B cell (primary cell): ENCODE data around the gene MACROH2A1. TPM values are rescaled to one million over a fixed set of nuclear protein-coding genes. Genes with fewer than 3 reads are reported as not detected.

Experiments used
- ATAC-seq: fragments of 200-7000 bp; cut with Tn5 transposase; one replicate; pipeline ENCODE4 v1.10.0; 2021; ENCODE audit warnings: low read depth, mild to moderate bottlenecking, moderate number of reproducible peaks, moderate library complexity
- CTCF ChIA-PET: fragments of 350-600 bp; sonication (Branson Sonifier 250); formaldehyde crosslinking; loops from one replicate; lab custom pipeline; 2021; ENCODE audit warnings: antibody characterized with exemption, inconsistent platforms; lab: Charles Lee
- POLR2A ChIA-PET: fragments of 350-600 bp; sonication (Branson Sonifier 250); formaldehyde crosslinking; loops from one replicate; lab custom pipeline; 2021; ENCODE audit warnings: antibody characterized with exemption; lab: Charles Lee
- DNase-seq: peaks from one replicate; pipeline ENCODE4 v3.0.0; 2013
- H2AFZ ChIP-seq: 2 replicates; pipeline ENCODE4 v1.6.1; 2012; ENCODE audit warnings: mild to moderate bottlenecking, low read depth, low read length; ENCODE audit not compliant: insufficient read depth, poor library complexity, severe bottlenecking
- H3K27ac ChIP-seq, 2 donors: 1 replicate in 1 of 2; 2 replicates in 1 of 2; pipeline ENCODE4 v1.5.1; 2012 to 2013; ENCODE audit warnings: low read length in 2 of 2, mild to moderate bottlenecking in 2 of 2, moderate library complexity in 1 of 2
- H3K27me3 ChIP-seq, 4 experiments: fragments of 200-600 bp in 1 of 4; sonication (generic) in 1 of 4; replicated peaks in 1 of 4; 1 replicate in 2 of 4; 2 replicates in 2 of 4; pipeline versions ENCODE4 v1.6.1 to v1.7.0; 2013 to 2016; ENCODE audit warnings: low read length in 3 of 4, mild to moderate bottlenecking in 2 of 4, mixed read lengths in 1 of 4, moderate library complexity in 1 of 4; ENCODE audit not compliant: insufficient read depth in 4 of 4, control insufficient read depth in 3 of 4; ENCODE audit errors: control extremely low read depth in 1 of 4
- H3K36me3 ChIP-seq, 2 experiments: replicated peaks in 1 of 2; 1 replicate in 1 of 2; 2 replicates in 1 of 2; pipeline versions ENCODE4 v1.6.1 to v1.7.1; 2013; ENCODE audit warnings: low read length in 1 of 2; ENCODE audit not compliant: insufficient read depth in 2 of 2, control insufficient read depth in 1 of 2; ENCODE audit errors: control extremely low read depth in 1 of 2, extremely low read depth in 1 of 2
- H3K4me1 ChIP-seq, 2 donors: fragments of 200-600 bp in 1 of 2; sonication (generic) in 1 of 2; 1 replicate in 1 of 2; 2 replicates in 1 of 2; pipeline versions ENCODE4 v1.5.1 to v1.6.1; 2013 to 2017; ENCODE audit warnings: low read length in 2 of 2; ENCODE audit not compliant: control insufficient read depth in 2 of 2, insufficient read depth in 2 of 2
- H3K4me2 ChIP-seq: replicated peaks from 2 replicates; pipeline ENCODE3; 2012; ENCODE audit warnings: mild to moderate bottlenecking, low read depth, low read length; ENCODE audit not compliant: poor library complexity, severe bottlenecking
- H3K4me3 ChIP-seq, 5 experiments: fragments of 200-600 bp in 1 of 5; sonication (generic) in 1 of 5; 1 replicate in 3 of 5; 2 replicates in 2 of 5; pipeline versions ENCODE4 v1.5.1 to v1.7.0; 2011 to 2016; ENCODE audit warnings: low read length in 4 of 5, mild to moderate bottlenecking in 4 of 5, low read depth in 2 of 5, control low read depth in 1 of 5, moderate library complexity in 1 of 5; ENCODE audit not compliant: insufficient read depth in 1 of 5; ENCODE audit errors: control extremely low read depth in 1 of 5, extremely low read depth in 1 of 5
- H3K79me2 ChIP-seq: fragments of 200-600 bp; sonication (generic); one replicate; pipeline ENCODE4 v1.6.0; 2016; ENCODE audit warnings: low read length; ENCODE audit not compliant: control insufficient read depth, insufficient read depth
- H3K9ac ChIP-seq: fragments of 200-600 bp; sonication (generic); 2 replicates; pipeline ENCODE4 v1.6.1; 2017; ENCODE audit warnings: mild to moderate bottlenecking, low read length, moderate library complexity
- H3K9me3 ChIP-seq, 3 donors: one replicate each; pipeline versions ENCODE4 v1.6.1 to v1.7.1; 2013; ENCODE audit warnings: low read length in 2 of 3; ENCODE audit not compliant: control insufficient read depth in 2 of 3, insufficient read depth in 1 of 3; ENCODE audit errors: control extremely low read depth in 1 of 3
- H4K20me1 ChIP-seq: 2 replicates; pipeline ENCODE4 v1.6.0; 2012; ENCODE audit warnings: mild to moderate bottlenecking, low read length; ENCODE audit not compliant: insufficient read depth, control insufficient read depth, poor library complexity, severe bottlenecking
- H3K27ac Mint-ChIP-seq: one replicate; pipeline ENCODE4 v1.8.0; 2021; ENCODE audit warnings: mixed read lengths
- H3K27me3 Mint-ChIP-seq: one replicate; pipeline ENCODE4 v1.8.0; 2021; ENCODE audit warnings: mixed read lengths
- H3K4me1 Mint-ChIP-seq: one replicate; pipeline ENCODE4 v1.8.0; 2021; ENCODE audit warnings: mixed read lengths
- H3K4me3 Mint-ChIP-seq: one replicate; pipeline ENCODE4 v1.8.0; 2021; ENCODE audit warnings: mixed read lengths
- H3K9me3 Mint-ChIP-seq: one replicate; pipeline ENCODE4 v1.8.0; 2022; ENCODE audit warnings: mixed read lengths; ENCODE audit not compliant: insufficient read depth
- CTCF ChIP-seq: fragments of 200-600 bp; IDR thresholded peaks from one replicate; pipeline ENCODE4 v1.8.0; 2022; ENCODE audit warnings: antibody characterized with exemption, mild to moderate bottlenecking
- EZH2 ChIP-seq: IDR thresholded peaks from 2 replicates; pipeline ENCODE4 v1.6.1; 2012; ENCODE audit warnings: borderline replicate concordance, low read depth, mild to moderate bottlenecking, moderate library complexity, low read length; ENCODE audit not compliant: insufficient read depth, poor library complexity, severe bottlenecking
- WGBS: methylation state at CpG from one replicate; pipeline ENCODE4 v1.1.5; 2013; ENCODE audit warnings: missing lambda C conversion rate; ENCODE audit not compliant: insufficient coverage; 5-methylcytosine and 5-hydroxymethylcytosine counted together
- intact Hi-C: fragments of 100-400 bp; cut with micrococcal nuclease; formaldehyde crosslinking; loops from one replicate; pipeline ENCODE4 v1.10.0; 2022
- polyA plus RNA-seq: library from polyadenylated mRNA; depleted of rRNA; stranded (reverse); fragments of >200 nt; gene quantifications from 2 replicates; pipeline ENCODE4 v1.2.3, GENCODE V29; 2012
- total RNA-seq, 2 donors: library from RNA; stranded (reverse); fragments of 120-200 nt in 1 of 2; gene quantifications; 1 replicate in 1 of 2; 2 replicates in 1 of 2; pipeline versions ENCODE4 v1.2.3 to v1.2.4, GENCODE V29; 2013 to 2022

Gene MACROH2A1
- total and polyA plus RNA-seq, 2 donors (not counting 1 experiment from before 2014, with no cell fraction given): 80.1 to 99.7 TPM

- Histone ChIP-seq H4K20me1 (no peaks in the 10 kb centered on the region), H3K9ac (no peak overlapping the region), H3K27ac (no peak overlapping the region), H3K36me3 (no peaks in the 10 kb centered on the region), H3K4me1 (peaks cover 14 to 34% of the 10 kb centered on the region in 2 donors), H3K9me3 (no peaks in the 10 kb centered on the region), H2AFZ (peak overlapping the region; percentile 9), H3K27me3 (peaks cover 0 to 23% (median 2%) of the 10 kb centered on the region in 4 experiments), H3K4me3 (no peak overlapping the region), H3K79me2 (no peaks in the 10 kb centered on the region), H3K4me2 (no peak overlapping the region)
- peaks cover 9% of the 10 kb centered on the region for H3K27me3 Mint-ChIP-seq
- 72% methylated on average over 6 of the region's 10 CpGs for WGBS
- H3K4me3 Mint-ChIP-seq: no peak overlapping the region
- intact Hi-C loops: no loop called here
- TF ChIP-seq CTCF (no peak), EZH2 (no peak)
- H3K27ac Mint-ChIP-seq: no peak overlapping the region
- DNase-seq (no peak), ATAC-seq (no peak)
- no peaks in the 10 kb centered on the region for H3K9me3 Mint-ChIP-seq
- POLR2A ChIA-PET: no interaction called here
- H3K4me1 Mint-ChIP-seq: peaks cover 25% of the 10 kb centered on the region
- CTCF ChIA-PET: interaction anchor here (0.8 to 1.3 kb wide), 2 partner anchors 8 to 15 kb away, joined by 3 to 4 read pairs; partner anchors contain the start of gene DCANP1
Measured at GRCh38 chr5:135438636-135439221, 39.7 kb upstream of the MACROH2A1 start.

- Histone ChIP-seq H3K4me1 (peaks cover 14 to 34% of the 10 kb centered on the region in 2 donors), H4K20me1 (no peaks in the 10 kb centered on the region), H3K27me3 (peaks cover 0 to 17% (median 2%) of the 10 kb centered on the region in 4 experiments), H3K9me3 (no peaks in the 10 kb centered on the region), H3K9ac (peak overlapping the region; percentile 25), H2AFZ (no peak overlapping the region), H3K27ac (no peak overlapping the region), H3K79me2 (no peaks in the 10 kb centered on the region), H3K4me2 (peak overlapping the region; percentile 57), H3K4me3 (no peak overlapping the region), H3K36me3 (no peaks in the 10 kb centered on the region)
- 89% methylated on average over 10 of the region's 13 CpGs for WGBS
- DNase-seq: no peak
- intact Hi-C loops: no loop called here
- H3K4me1 Mint-ChIP-seq: peaks cover 25% of the 10 kb centered on the region
- H3K9me3 Mint-ChIP-seq: no peaks in the 10 kb centered on the region
- H3K4me3 Mint-ChIP-seq: no peak overlapping the region
- ChIA-PET CTCF (interaction anchor here (0.8 to 1.3 kb wide), 2 partner anchors 9 to 14 kb away, joined by 3 to 4 read pairs; partner anchors contain the start of gene DCANP1), POLR2A (no interaction called here)
- H3K27ac Mint-ChIP-seq: no peak overlapping the region
- ATAC-seq: no peak
- TF ChIP-seq EZH2 (no peak), CTCF (no peak)
- peaks cover 8% of the 10 kb centered on the region for H3K27me3 Mint-ChIP-seq
Measured at GRCh38 chr5:135437796-135438560, 38.9 kb upstream of the MACROH2A1 start.
